Activated B cell treated with CpG ODN at 0.5 μM for 24 hours (primary cell): ENCODE data around the gene HNRNPF. TPM values are rescaled to one million over a fixed set of nuclear protein-coding genes. Genes with fewer than 3 reads are reported as not detected.

ENCODE experiments used
- ATAC-seq: fragments of 200-7000 bp; cut with Tn5 transposase; one replicate; pipeline ENCODE4 v1.10.0; 2021; ENCODE audit warnings: low read depth, mild to moderate bottlenecking, moderate library complexity
- CTCF ChIA-PET: fragments of 350-600 bp; sonication (Branson Sonifier 250); formaldehyde crosslinking; loops from one replicate; lab custom pipeline; 2021; ENCODE audit warnings: antibody characterized with exemption; lab: Charles Lee
- POLR2A ChIA-PET: fragments of 350-600 bp; sonication (Branson Sonifier 250); formaldehyde crosslinking; loops from one replicate; lab custom pipeline; 2021; ENCODE audit warnings: antibody characterized with exemption; lab: Charles Lee
- DNase-seq: peaks from one replicate; pipeline ENCODE4 v3.0.0; 2022
- H3K27ac Mint-ChIP-seq: one replicate; pipeline ENCODE4 v1.8.0; 2020; ENCODE audit warnings: mixed read lengths
- H3K27me3 Mint-ChIP-seq: one replicate; pipeline ENCODE4 v1.8.0; 2021; ENCODE audit warnings: mixed read lengths
- H3K36me3 Mint-ChIP-seq: one replicate; pipeline ENCODE4 v1.8.0; 2021; ENCODE audit warnings: low read depth, mixed read lengths
- H3K4me1 Mint-ChIP-seq: one replicate; pipeline ENCODE4 v1.8.0; 2021; ENCODE audit warnings: mixed read lengths
- H3K4me3 Mint-ChIP-seq: one replicate; pipeline ENCODE4 v1.8.0; 2020; ENCODE audit warnings: mild to moderate bottlenecking, mixed read lengths
- H3K9me3 Mint-ChIP-seq: one replicate; pipeline ENCODE4 v1.8.0; 2020; ENCODE audit warnings: mixed read lengths
- intact Hi-C: fragments of 100-400 bp; cut with micrococcal nuclease; formaldehyde crosslinking; loops from one replicate; pipeline ENCODE4 v1.15.1; 2024
- total RNA-seq: library from RNA; stranded (reverse); gene quantifications from 2 replicates; pipeline ENCODE4 v1.2.3, GENCODE V29; 2022
- TF ChIP-seq, protein P1 (sequence below): fragments of 200-600 bp; IDR thresholded peaks from one replicate; pipeline ENCODE4 v1.8.0; 2022; ENCODE audit warnings: antibody characterized with exemption, mild to moderate bottlenecking

Gene HNRNPF
- total RNA-seq, 1 donor from 2014 or later = 253 TPM

DNA sequence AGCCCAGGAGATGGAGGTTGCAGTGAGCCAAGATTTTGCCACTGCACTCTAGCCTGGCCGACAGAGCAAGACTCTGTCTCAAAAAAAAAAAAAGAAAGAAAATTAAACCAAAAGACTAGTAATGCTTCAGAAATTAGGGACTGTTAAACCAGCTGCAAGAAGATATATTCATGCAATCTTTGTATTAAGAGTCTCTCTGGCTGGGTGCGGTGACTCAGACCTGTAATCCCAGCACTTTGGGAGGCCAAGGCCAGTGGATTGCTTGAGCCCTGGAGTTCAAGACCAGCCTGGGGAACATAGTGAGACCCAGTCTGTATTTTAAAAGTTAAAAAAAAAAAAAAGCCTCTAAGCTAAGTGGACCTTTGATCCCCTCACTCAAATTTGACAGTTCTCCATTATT lies 2.5 kb upstream of the HNRNPF start:
- H3K4me1 Mint-ChIP-seq = peaks cover 9% of the 10 kb centered on the region
- no peaks in the 10 kb centered on the region for H3K9me3 Mint-ChIP-seq
- POLR2A ChIA-PET = interaction anchor here (1.0 to 5.3 kb wide), 2 partner anchors 8 to 40 kb away, joined by 10 to 128 read pairs; no protein-coding TSS in a partner anchor
- peaks cover 12% of the 10 kb centered on the region for H3K36me3 Mint-ChIP-seq
- CTCF ChIA-PET = no interaction called here
- no peaks in the 10 kb centered on the region for H3K27me3 Mint-ChIP-seq
- DNase-seq (no peak), ATAC-seq (no peak)
- TF ChIP-seq, protein P1, sequence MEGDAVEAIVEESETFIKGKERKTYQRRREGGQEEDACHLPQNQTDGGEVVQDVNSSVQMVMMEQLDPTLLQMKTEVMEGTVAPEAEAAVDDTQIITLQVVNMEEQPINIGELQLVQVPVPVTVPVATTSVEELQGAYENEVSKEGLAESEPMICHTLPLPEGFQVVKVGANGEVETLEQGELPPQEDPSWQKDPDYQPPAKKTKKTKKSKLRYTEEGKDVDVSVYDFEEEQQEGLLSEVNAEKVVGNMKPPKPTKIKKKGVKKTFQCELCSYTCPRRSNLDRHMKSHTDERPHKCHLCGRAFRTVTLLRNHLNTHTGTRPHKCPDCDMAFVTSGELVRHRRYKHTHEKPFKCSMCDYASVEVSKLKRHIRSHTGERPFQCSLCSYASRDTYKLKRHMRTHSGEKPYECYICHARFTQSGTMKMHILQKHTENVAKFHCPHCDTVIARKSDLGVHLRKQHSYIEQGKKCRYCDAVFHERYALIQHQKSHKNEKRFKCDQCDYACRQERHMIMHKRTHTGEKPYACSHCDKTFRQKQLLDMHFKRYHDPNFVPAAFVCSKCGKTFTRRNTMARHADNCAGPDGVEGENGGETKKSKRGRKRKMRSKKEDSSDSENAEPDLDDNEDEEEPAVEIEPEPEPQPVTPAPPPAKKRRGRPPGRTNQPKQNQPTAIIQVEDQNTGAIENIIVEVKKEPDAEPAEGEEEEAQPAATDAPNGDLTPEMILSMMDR = no peak
- no peak overlapping the region for H3K27ac Mint-ChIP-seq
- no peak overlapping the region for H3K4me3 Mint-ChIP-seq
- intact Hi-C loops = no loop called here

DNA sequence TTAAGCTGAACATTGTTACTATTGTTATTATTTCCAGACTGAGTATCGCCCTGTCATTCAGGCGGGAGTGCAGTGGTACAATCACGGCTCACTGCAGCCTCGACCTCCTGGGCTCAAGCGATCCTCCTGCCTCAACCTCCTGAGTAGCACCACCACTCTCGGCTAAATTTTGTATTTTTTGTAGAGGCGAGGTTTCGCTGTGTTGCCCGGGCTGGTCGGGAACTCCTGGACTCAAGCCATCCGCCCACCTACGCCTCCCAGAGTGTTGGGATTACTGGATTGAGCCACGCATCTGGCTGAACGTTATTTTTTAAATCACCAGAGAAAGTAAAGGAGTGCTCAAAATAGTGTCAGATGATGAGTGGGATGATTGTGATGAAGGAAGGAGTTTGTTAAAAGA lies 1.4 kb upstream of the HNRNPF start:
- TF ChIP-seq, protein P1 = no peak
- Mint-ChIP-seq H3K36me3 (peaks cover 12% of the 10 kb centered on the region), H3K9me3 (no peaks in the 10 kb centered on the region), H3K4me1 (peaks cover 20% of the 10 kb centered on the region), H3K4me3 (peak overlapping the region; percentile 95), H3K27me3 (no peaks in the 10 kb centered on the region), H3K27ac (peak overlapping the region; percentile 98)
- no peak for ATAC-seq
- no peak for DNase-seq
- ChIA-PET POLR2A (interaction anchor here (0.7 to 5.3 kb wide), 7 partner anchors 9 to 42 kb away, joined by 3 to 128 read pairs (median 25); partner anchors contain the start of gene ZNF487), CTCF (interaction anchor here (1.0 kb wide), 1 partner anchor 11 kb away, joined by 4 read pairs; no protein-coding TSS in a partner anchor)
- intact Hi-C loops = no loop called here

DNA sequence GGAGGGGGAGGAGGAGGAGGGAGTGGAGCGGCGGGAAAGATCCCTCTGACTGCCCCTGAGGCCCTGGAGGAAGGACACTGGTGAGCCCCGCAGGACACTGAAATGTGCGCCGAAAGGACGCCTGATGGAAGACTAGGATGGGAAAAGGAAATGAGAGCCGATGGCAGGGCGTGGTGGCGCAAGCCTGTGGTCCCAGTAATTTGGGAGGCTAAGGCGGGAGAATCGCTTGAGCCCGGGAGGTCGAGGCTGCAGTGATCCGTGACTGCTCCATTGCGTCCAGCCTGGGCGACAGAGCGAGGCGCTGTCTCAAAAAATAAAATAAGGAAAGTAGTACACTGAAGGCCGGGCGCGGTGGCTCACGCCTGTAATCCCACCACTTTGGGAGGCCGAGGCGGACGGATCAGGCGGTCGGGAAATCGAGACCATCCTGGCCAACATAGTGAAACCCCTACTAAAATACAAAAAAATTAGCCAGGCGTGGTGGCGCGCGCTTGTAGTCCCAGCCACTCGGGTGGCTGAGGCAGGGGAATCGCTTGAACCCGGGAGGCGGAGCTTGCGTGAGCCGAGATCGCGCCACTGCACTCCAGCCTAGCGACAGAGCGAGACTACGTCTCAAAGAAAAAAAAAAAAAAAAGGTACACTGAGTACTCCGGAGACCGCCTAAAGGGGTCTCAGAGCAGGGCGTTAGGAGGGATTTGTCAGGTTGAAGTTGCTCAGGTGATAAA lies 561 bp upstream of the HNRNPF start:
- TF ChIP-seq, protein P1 = no peak
- ChIA-PET CTCF (no interaction called here), POLR2A (interaction anchor here (0.5 to 5.3 kb wide), 19 partner anchors 9 to 656 kb away, joined by 3 to 128 read pairs (median 8); partner anchors contain the start of genes CSGALNACT2, ZNF32 and ZNF487)
- no peaks in the 10 kb centered on the region for H3K9me3 Mint-ChIP-seq
- H3K4me1 Mint-ChIP-seq = peaks cover 28% of the 10 kb centered on the region
- peak overlapping the region; percentile 95 for H3K4me3 Mint-ChIP-seq
- peak; percentile 43 for DNase-seq
- peaks cover 16% of the 10 kb centered on the region for H3K36me3 Mint-ChIP-seq
- H3K27ac Mint-ChIP-seq = peak overlapping the region; percentile 98
- ATAC-seq = peak; percentile 2
- no peaks in the 10 kb centered on the region for H3K27me3 Mint-ChIP-seq
- intact Hi-C loops = loop anchor here (1.0 to 5.0 kb wide), 5 partner anchors 11 to 857 kb away; partner anchors contain the start of genes ZNF239 and ZNF32

DNA sequence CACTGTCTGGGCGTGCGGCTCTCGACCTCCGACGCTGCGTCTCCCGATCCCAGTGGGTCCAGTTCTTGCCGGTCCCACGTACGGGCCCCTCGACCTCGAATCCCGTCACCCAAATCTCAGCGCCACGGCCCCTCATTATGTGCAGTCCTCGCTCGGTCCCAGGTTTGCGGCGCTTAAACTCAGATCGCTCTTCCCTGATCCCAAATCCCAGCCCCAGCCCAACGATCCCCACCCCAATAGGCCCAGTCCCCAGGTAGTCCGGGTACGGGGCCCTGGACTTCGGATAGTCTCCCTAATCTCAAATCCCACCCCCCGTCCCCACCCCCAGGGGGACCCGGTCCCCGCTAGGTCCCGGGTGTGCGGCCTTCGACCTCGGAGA lies 666 bp downstream of the HNRNPF start:
- Mint-ChIP-seq H3K27ac (peak overlapping the region; percentile 98), H3K9me3 (no peaks in the 10 kb centered on the region), H3K36me3 (peaks cover 24% of the 10 kb centered on the region), H3K27me3 (no peaks in the 10 kb centered on the region), H3K4me3 (peak overlapping the region; percentile 95), H3K4me1 (peaks cover 41% of the 10 kb centered on the region)
- CTCF ChIA-PET = interaction anchor here (1.3 to 1.8 kb wide), 2 partner anchors 12 to 19 kb away, joined by 4 to 5 read pairs; no protein-coding TSS in a partner anchor
- POLR2A ChIA-PET = interaction anchor here (0.8 to 5.3 kb wide), 11 partner anchors 11 to 626 kb away, joined by 3 to 128 read pairs (median 6); partner anchors contain the start of genes BMS1, ZNF239 and ZNF487
- intact Hi-C loops = loop anchor here (1.0 to 5.0 kb wide), 5 partner anchors 46 to 856 kb away; partner anchors contain the start of genes ZNF239, ZNF32 and ZNF33B
- ATAC-seq = no peak
- no peak for DNase-seq
- TF ChIP-seq, protein P1 = no peak
